ENCODE results near the gene DUSP16. TPM values are rescaled to one million over a fixed set of nuclear protein-coding genes. Genes with fewer than 3 reads are reported as not detected.

DUSP16 gene
- total and polyA plus RNA-seq, 2 of the 8 experiments (the other 6 are each of a cell fraction or from before 2014, with no cell fraction given): 31.6 to 55.9 TPM

DNA sequence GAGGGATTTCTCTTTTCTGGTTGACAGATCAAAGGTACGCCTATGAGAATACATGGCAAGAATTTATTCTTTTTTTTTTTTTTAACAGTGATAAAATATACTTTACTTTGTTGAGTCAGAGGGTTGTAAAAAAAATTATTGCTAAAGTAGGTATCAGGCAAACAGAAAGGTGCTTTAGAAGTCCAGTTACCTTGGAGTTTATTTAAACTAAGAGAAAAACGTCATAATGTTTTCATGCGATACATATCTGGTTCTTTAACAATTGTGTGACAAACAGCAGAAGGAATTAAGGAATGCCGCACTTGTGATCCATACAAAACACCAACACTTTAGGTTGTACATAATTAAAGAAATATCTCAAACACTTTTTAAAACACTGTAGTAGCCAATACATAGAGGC lies 111.6 kb downstream of the DUSP16 start:
- ChIA-PET POLR2A (ENCODE audit: partially characterized antibody) (no interaction called here), CTCF (ENCODE audit: partially characterized antibody) (interaction anchor here (1.0 to 1.1 kb wide), 2 partner anchors 72 to 157 kb away, joined by 3 read pairs; no protein-coding TSS in a partner anchor)
- Histone ChIP-seq H4K20me1 (replicated peaks in 1 of 2; ENCODE audit: control insufficient read depth in 1 of 2, insufficient read depth in 2 of 2, low read length in 2 of 2) (no peaks in the 10 kb centered on the region), H2BK12ac (ENCODE audit: low read depth, low read length) (no peak overlapping the region), H3K18ac (ENCODE audit: extremely low read depth, low read length) (no peak overlapping the region), H3K9me3 (ENCODE audit: insufficient read depth in 2 of 2, low read depth in 1 of 2, low read length in 1 of 2) (no peaks in the 10 kb centered on the region), H4K5ac (ENCODE audit: insufficient read length, low read depth, low read length) (no peak overlapping the region), H3K14ac (ENCODE audit: insufficient read length) (no peak overlapping the region), H3K27ac (ENCODE audit: low read depth, low read length) (no peak overlapping the region), H2BK20ac (ENCODE audit: low read length) (no peak overlapping the region), H4K91ac (replicated peaks; ENCODE audit: insufficient read length, low read length) (no peak overlapping the region), H3K36me3 (ENCODE audit: control insufficient read depth in 2 of 4, insufficient read depth in 4 of 4, low read length in 3 of 4) (no peaks in the 10 kb centered on the region), H2BK120ac (replicated peaks; ENCODE audit: low read depth, low read length) (no peak overlapping the region), H2BK5ac (ENCODE audit: low read depth, low read length) (no peak overlapping the region), H3K9ac (replicated peaks in 1 of 4; ENCODE audit: extremely low read depth in 1 of 4, low read depth in 3 of 4, low read length in 3 of 4) (no peak overlapping the region), H3K4ac (replicated peaks; ENCODE audit: insufficient read length, low read depth, low read length) (no peak overlapping the region), H2AFZ (ENCODE audit: low read length) (no peak overlapping the region), H3K4me1 (replicated peaks in 1 of 4; ENCODE audit: control insufficient read depth in 3 of 4, insufficient read depth in 4 of 4, low read length in 3 of 4) (peaks cover 0 to 3% (median 0%) of the 10 kb centered on the region in 4 experiments; a peak in 1 of 7 replicates), H3K79me1 (ENCODE audit: low read depth, low read length) (no peaks in the 10 kb centered on the region), H3K56ac (replicated peaks; ENCODE audit: insufficient read length, low read depth, low read length) (no peak overlapping the region), H3K23ac (ENCODE audit: insufficient read length) (no peak overlapping the region), H3K4me3 (ENCODE audit: extremely low read depth in 1 of 4, insufficient read depth in 2 of 4, low read depth in 3 of 4, low read length in 4 of 4) (no peak overlapping the region), H2BK15ac (ENCODE audit: low read length) (no peak overlapping the region), H2AK5ac (ENCODE audit: low read depth, low read length) (no peak overlapping the region), H3K79me2 (ENCODE audit: control insufficient read depth in 1 of 2, insufficient read depth in 2 of 2, low read length in 2 of 2) (no peaks in the 10 kb centered on the region), H3K4me2 (ENCODE audit: insufficient read depth in 1 of 2, low read depth in 2 of 2, low read length in 2 of 2) (no peak overlapping the region), H3K27me3 (replicated peaks in 1 of 4; ENCODE audit: control insufficient read depth in 3 of 4, extremely low read depth in 1 of 4, insufficient read depth in 3 of 4, low read length in 3 of 4) (no peaks in the 10 kb centered on the region), H4K8ac (ENCODE audit: extremely low read depth, insufficient read depth, low read length) (no peak overlapping the region), H3K23me2 (ENCODE audit: low read depth, low read length) (no peaks in the 10 kb centered on the region)
- no peak for FAIRE-seq
- no peak for TF ChIP-seq JUN (IDR thresholded peaks at IDR 0.05; ENCODE audit: low read depth, low read length)
- no peak for TF ChIP-seq SP4 (IDR thresholded peaks at IDR 0.05; ENCODE audit: low read length)
- TF ChIP-seq TAF7 (optimal IDR thresholded peaks at IDR 0.05; ENCODE audit: borderline replicate concordance, low read depth, low read length): no peak
- no peak for TF ChIP-seq BCL11A (IDR thresholded peaks at IDR 0.05; ENCODE audit: low read depth in 2 of 2, low read length in 2 of 2)
- TF ChIP-seq EZH2 (IDR thresholded peaks at IDR 0.05; ENCODE audit: low read depth, low read length, severe bottlenecking): no peak
- no peak for TF ChIP-seq TBP (IDR thresholded peaks at IDR 0.05; ENCODE audit: low read depth, low read length)
- no peak for TF ChIP-seq YY1 (IDR thresholded peaks at IDR 0.05; ENCODE audit: low read depth, low read length)
- no peak for TF ChIP-seq SIRT6 (IDR thresholded peaks at IDR 0.05; ENCODE audit: low read length)
- TF ChIP-seq CHD2 (IDR thresholded peaks at IDR 0.05; ENCODE audit: low read length): no peak
- no peak for TF ChIP-seq NRF1 (IDR thresholded peaks at IDR 0.05; ENCODE audit: low read depth, low read length)
- TF ChIP-seq SP2 (IDR thresholded peaks at IDR 0.05; ENCODE audit: low read length): no peak
- 94% methylated on average over 4 of the region's 4 CpGs; no CpG with 5 or more reads in 1 of the 2 experiments for WGBS, 2 experiments (ENCODE audit: extremely low coverage in 1 of 2, insufficient coverage in 1 of 2, insufficient read length in 1 of 2, insufficient replicate concordance in 2 of 2, low coverage in 1 of 2, low lambda C conversion rate in 2 of 2, missing lambda C conversion rate in 1 of 2)
- no peak for DNase-seq (ENCODE audit: low read depth in 1 of 2, low spot score in 2 of 2)
